ENCODE data around the gene HOXC12. TPM values are rescaled to one million over a fixed set of nuclear protein-coding genes. Genes with fewer than 3 reads are reported as not detected.

HOXC12 gene
- total RNA-seq, 1 experiment from 2014 or later = not detected

- DNase-seq (ENCODE audit: low read depth) = no peak
Observed at GRCh38 chr12:53955036-53955775, 503 bp downstream of the HOXC12 start.

DNA sequence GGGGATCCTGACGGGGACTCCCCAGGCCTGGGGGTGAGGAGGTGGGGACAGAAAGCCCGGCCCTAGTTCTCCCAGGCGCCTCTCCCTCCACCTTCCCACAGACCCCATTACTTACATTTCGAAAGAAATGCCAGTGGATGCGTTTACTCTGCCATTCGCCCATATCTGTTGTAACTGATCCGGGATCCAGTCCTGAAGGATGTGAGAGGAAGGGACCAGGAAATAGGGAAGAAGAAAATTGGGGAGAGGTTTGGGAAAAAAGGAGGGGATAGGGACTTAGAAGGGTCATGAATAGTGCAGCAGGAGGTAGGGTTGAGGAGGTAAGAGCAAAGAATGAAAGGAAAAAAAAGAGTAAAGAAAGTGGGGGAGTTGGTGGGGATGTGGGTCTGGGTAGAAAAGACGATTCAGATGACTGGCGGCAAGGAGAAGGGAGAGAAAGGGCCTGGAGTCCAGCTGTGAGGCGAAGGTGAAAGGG is 1.1 kb downstream of the HOXC12 start:
- DNase-seq (ENCODE audit: low read depth) = no peak

GRCh38 chr12:53956251-53956887 is 1.7 kb downstream of the HOXC12 start:
- DNase-seq (ENCODE audit: low read depth) = no peak

DNA sequence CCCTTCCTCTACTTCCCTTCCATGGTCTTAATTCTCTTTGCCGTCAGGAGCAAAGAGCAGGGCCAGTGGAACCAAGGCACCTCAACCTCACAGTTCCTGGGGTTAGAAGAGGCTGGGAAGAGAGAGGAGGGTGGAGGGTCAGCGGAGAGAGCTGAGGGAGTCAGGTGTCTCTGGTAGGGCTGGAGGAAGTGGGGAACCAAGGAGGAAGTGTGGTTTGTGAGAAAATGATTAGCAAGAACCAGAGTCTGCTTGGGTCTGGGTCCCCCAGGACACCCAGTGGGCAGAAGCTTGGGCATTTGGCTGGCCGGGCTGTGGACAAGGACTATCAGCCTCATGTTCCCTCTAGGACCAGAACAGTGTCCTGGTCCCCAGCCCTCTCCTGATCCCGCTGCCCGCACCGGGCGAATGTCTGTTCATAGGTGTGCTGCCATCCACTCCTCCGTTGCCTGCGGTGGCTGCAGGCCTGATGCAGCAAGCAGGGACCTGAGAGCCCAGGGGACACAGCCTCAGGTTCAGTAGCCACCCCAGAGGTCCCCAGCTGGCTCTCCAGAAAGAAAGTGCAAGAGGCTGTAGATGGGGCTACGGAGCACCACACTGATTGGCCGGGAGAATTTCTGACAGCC is 2.3 kb downstream of the HOXC12 start:
- DNase-seq (ENCODE audit: low read depth) = no peak

DNA sequence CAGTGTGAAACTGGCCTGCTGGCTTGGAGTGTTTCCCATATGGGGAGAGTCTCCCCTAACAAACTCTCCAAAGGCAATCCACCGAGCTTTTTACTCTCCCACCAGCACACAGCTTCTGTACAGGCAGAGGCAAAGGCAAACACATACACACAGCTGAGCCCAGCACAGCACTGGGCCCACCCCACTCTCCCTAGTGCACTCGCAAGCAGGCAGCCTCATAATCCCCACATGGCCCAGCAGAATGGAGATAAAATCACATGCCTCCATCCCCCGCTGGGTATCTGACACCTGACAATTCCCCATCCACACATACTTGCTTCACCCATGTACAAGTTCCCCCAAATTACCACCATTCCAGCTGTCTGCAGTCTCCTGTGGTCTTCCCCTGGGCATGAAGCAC is 3.4 kb downstream of the HOXC12 start:
- no peak for DNase-seq (ENCODE audit: low read depth)

DNA sequence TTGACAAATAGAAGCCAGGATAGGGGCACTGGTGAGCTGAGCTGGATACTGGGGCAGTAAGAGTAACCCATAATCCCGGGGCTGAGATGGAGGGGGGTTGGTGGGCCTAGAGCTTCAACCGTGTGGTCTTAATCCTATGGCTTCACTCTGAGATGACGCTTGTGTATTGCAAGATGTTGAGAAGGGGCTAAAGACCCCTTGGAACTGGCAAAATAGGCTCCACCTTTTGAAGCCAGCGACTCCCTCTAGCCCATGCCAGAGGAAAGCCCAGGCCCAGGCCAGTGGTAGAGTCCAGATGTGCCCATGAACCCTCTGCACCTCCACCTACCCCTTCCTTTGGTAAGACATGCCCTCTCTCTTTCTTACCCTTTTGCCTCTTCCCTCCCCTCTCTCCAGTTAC is 4.6 kb downstream of the HOXC12 start:
- no peak for DNase-seq (ENCODE audit: low read depth)

GRCh38 chr12:53960187-53961024 is 5.7 kb downstream of the HOXC12 start:
- DNase-seq (ENCODE audit: low read depth) = no peak

DNA sequence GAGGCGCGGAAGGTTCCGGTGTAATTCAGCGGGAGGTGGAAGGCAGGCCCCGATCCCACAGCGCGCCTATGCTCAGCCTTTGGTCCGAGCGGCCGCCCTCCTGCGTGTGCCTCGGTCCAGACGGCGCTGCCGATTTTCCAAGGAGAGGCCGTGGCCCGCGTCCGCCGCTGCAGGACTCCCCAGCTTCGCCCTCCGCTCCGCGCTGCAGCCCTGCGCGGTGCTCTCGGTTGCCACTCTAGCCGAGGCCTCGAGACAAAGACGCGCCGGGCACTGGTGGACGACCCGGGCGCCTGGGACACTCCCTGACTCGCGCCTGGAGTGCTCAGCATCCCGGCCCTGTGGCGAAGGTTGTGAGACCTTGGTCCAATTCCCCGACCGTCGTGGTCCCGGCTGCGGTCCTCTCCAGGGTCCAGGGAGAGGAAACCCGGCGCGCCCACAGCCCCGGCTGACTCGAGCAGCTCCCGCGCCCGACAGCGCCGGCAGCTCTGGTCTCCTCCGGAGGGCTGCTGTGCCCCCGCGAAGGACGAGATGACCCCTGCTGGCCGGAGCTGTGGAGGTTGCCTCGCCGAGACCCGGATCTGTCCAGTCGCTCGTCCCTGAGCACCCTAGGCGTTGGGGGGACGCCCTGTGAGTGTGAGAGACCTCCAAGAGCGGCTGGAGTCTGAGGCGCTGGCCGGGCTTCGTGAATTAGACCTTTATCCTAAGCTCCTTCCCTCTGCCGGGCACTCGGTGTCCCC is 6.5 kb downstream of the HOXC12 start:
- DNase-seq (ENCODE audit: low read depth) = no peak

- DNase-seq (ENCODE audit: low read depth) = no peak
Observed at GRCh38 chr12:53963005-53963404, 8.3 kb downstream of the HOXC12 start.

GRCh38 chr12:53963434-53964314 is 9.0 kb downstream of the HOXC12 start:
- DNase-seq (ENCODE audit: low read depth) = no peak

GRCh38 chr12:53964315-53964713 is 9.6 kb downstream of the HOXC12 start:
- no peak for DNase-seq (ENCODE audit: low read depth)

DNA sequence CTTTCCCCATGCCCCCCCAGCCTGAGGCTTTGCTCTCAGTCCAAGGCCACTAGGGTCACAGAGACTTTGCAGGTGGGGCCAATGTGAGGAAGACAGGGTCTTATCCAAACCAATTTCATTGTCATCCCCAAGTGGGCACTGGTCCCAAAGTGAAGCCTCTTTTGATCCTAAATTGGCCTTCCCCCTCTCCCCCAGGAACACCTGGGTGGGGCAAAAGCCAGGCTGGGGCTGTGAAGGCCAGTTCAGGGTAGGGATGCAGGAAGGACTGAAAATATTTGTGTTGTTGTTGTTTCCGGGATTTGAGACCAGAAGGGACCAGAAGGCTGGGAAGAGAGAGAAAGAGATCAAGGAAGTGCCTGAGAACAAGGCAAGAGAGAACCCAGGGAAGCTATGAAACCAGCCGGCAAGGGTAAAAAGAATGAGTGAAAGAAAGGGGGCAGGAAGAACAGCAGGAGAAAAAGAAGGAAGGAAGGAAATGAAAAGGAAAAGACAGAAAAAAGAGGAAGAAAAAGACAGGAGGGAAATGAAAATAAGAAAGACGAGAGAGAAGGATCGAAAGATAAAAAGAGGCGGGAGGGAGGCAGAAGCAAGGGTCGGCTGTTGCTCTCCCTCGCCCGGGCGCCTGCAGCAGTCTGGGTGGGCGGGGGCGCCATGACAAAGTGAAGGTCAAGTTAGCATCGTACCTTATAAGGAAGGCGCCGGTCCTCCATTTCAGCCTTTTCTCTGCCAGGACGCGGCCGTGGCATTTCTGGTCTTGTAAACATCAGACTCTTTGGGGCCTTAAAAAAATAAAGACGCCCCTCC is 10.8 kb downstream of the HOXC12 start:
- DNase-seq (ENCODE audit: low read depth) = no peak

GRCh38 chr12:53966085-53966384 is 11.3 kb downstream of the HOXC12 start:
- DNase-seq (ENCODE audit: low read depth) = no peak

DNA sequence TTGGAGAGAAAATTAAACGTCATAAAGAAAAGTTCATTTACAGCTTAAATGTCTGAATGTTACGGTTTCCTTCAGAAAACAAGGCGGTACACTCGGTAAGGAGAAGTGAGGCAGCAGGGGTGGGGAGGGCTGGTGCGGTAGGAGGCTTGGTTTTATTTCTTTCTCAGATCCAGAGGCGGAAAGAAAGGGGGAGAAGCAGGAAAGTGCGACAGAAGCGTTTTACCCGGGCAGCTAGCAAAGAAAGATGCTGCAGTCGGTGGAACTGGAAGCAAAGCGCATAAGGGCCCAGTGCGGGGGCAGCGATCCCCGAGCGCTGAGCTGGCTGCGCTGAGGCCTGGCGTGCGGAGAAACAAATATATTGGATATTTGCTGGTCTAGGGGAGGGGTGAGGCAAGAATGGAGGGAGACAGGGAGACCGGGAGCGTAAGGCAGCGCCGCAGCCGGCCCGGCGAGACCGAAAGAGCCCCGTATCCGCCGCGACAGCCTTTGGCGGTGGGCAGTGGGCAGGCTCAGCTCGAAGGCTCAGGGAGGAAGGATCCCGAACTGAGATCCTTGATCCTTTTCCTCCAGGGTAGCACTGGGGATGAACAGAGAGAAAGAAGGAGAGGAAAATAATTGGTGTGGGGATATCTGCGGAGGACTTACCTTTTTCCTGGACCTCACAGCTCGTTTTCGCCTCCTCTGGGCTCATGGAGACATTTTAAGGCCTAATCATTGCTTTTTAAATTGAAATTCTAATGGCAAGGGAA is 11.9 kb downstream of the HOXC12 start:
- DNase-seq (ENCODE audit: low read depth) = no peak

- no peak for DNase-seq (ENCODE audit: low read depth)
Observed at GRCh38 chr12:53967421-53967925, 12.8 kb downstream of the HOXC12 start.

DNA sequence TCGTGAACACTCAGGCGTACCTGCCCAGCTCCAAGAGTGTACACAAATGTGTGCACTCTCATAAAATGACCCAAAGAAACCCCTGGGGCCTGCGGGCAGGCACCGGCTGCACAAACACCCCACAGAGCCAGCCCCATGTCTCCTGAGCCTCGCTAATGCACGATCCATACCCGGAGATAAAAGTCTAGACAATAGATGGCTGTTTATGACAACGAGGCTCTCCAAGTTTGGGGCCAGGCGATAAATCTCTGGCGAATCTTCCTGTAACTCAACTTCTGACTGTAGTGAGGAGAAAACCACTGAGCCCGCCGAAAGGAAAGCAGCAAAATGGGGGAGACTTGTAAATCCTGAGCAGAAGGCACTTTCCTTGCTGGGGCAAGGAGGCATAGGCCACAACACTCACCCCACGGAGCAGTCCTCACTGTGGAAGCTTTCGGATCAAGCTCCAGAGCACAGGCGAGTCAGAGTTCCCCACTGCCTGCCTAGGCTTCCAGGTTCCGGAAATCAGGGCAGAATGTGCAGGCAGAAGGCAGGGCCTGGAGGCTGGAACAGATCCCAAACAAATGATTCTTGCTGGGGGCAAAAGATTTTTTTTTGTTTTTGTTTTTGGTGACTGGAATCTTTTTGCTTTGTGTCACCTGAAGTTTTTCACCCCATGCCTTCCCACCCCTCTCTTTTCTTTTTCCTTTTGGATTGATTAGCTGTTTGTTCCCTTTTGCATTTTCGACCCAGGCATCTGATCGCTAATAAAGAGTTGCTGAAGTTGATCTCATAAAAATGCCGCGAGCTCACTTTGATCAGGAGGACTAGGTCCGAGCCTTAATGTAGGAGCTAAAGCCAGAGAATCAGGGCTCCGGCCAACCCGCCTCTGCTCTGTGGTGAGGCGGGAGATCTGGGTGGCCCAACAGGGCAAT is 13.8 kb downstream of the HOXC12 start:
- no peak for DNase-seq (ENCODE audit: low read depth)

- DNase-seq (ENCODE audit: low read depth) = no peak
Observed at GRCh38 chr12:53969588-53970259, 15.0 kb downstream of the HOXC12 start.
